Activated CD8-positive, alpha-beta memory T cell treated with anti-CD3 and anti-CD28 coated beads for 48 hours (primary cell): ENCODE measurements around the gene ETS2.
"Not testable (repeated sequence)": the region's sequence is repeated elsewhere in the genome, so short reads cannot be mapped to it uniquely, and the experiment has no call there.

Experiments
- DNase-seq, 3 experiments: peaks; one replicate each; pipeline ENCODE4 v3.0.0-alpha.2; 2020; ENCODE audit warnings: low read depth in 2 of 3, low spot score in 2 of 3

The ETS2 gene

GRCh38 chr21:38816400-38816977 lies 10.8 kb downstream of the ETS2 start:
- no peak for DNase-seq

GRCh38 chr21:38817371-38818324 lies 11.9 kb downstream of the ETS2 start:
- no peak for DNase-seq

GRCh38 chr21:38818325-38818723 lies 12.6 kb downstream of the ETS2 start:
- DNase-seq: no peak

GRCh38 chr21:38819051-38819718 lies 13.5 kb downstream of the ETS2 start:
- DNase-seq: no peak

- DNase-seq: no peak
Observed at GRCh38 chr21:38819719-38820159, 14.0 kb downstream of the ETS2 start.

- DNase-seq: no peak
Observed at GRCh38 chr21:38820471-38821239, 14.9 kb downstream of the ETS2 start.

- no peak for DNase-seq
Observed at GRCh38 chr21:38821248-38821647, 15.5 kb downstream of the ETS2 start.

- DNase-seq: no peak
Observed at GRCh38 chr21:38821959-38822682, 16.4 kb downstream of the ETS2 start.

- DNase-seq: no peak
Observed at GRCh38 chr21:38822778-38823238, 17.1 kb downstream of the ETS2 start.

GRCh38 chr21:38823737-38824123 lies 18.0 kb downstream of the ETS2 start:
- DNase-seq: no peak

GRCh38 chr21:38824124-38824822 lies 18.5 kb downstream of the ETS2 start:
- no peak for DNase-seq

- no peak for DNase-seq
Observed at GRCh38 chr21:38825269-38825668, 19.5 kb downstream of the ETS2 start.

- DNase-seq: no peak
Observed at GRCh38 chr21:38825921-38826320, 20.2 kb downstream of the ETS2 start.

- DNase-seq: not testable (repeated sequence)
Observed at GRCh38 chr21:38828111-38828510, 22.4 kb downstream of the ETS2 start.

GRCh38 chr21:38830671-38831525 lies 25.2 kb downstream of the ETS2 start:
- no peak for DNase-seq

GRCh38 chr21:38831526-38832467 lies 26.1 kb downstream of the ETS2 start:
- DNase-seq: no peak

- no peak for DNase-seq
Observed at GRCh38 chr21:38832664-38833063, 26.9 kb downstream of the ETS2 start.

- no peak for DNase-seq
Observed at GRCh38 chr21:38833117-38833516, 27.4 kb downstream of the ETS2 start.
